K562 (cell line): ENCODE measurements around the gene ADORA1. TPM values are rescaled to one million over a fixed set of nuclear protein-coding genes. Genes with fewer than 3 reads are reported as not detected.

ENCODE experiments used
- ATAC-seq: fragments of 200-7000 bp; cut with Tn5 transposase; 3 replicates; pipeline ENCODE4 v1.9.1; 2020; ENCODE audit warnings: moderate library complexity
- BruUV-seq: library from RNA; stranded (reverse); fragments of 400-500 nt; replicated peaks from 2 replicates; lab custom pipeline; 2021; lab: Mats Ljungman, UMichigan
- CTCF ChIA-PET: fragments of 300-600 bp; formaldehyde crosslinking; extraction: SDS; loops from one replicate; lab custom pipeline; 2021; ENCODE audit warnings: low intra/inter-chr PET ratio; lab: Yijun Ruan, JAX
- POLR2A ChIA-PET: fragments of 300-600, 350-650 bp; sonication (Branson Sonifier 250); formaldehyde crosslinking; extraction: SDS; loops from one replicate; lab custom pipeline; 2021; ENCODE audit warnings: antibody characterized with exemption, inconsistent platforms; lab: Yijun Ruan, JAX
- DNase-seq, 4 experiments: peaks; one replicate each; pipeline versions ENCODE4 v3.0.0 to v3.0.0-alpha.2; 2011 to 2018; ENCODE audit warnings: low spot score in 3 of 4, mixed read lengths in 3 of 4; ENCODE audit errors: extremely low read depth in 1 of 4
- FAIRE-seq: peaks from 2 replicates; lab custom pipeline; 2011; peaks lifted over from hg19 to GRCh38; lab: Jason Lieb, UNC
- H2AFZ ChIP-seq: 2 replicates; pipeline ENCODE4 v1.6.0; 2011; ENCODE audit warnings: low read depth, low read length, control low read depth, inconsistent platforms
- H3K27ac ChIP-seq: fragments of 200-600 bp; 3 replicates; pipeline ENCODE4 v1.8.0; 2011; ENCODE audit warnings: low read depth, mild to moderate bottlenecking, control low read depth, inconsistent platforms, low read length, moderate library complexity, mixed read lengths; ENCODE audit errors: extremely low read depth
- H3K27me3 ChIP-seq, 2 experiments: fragments of 300-600 bp in 1 of 2; 2 replicates in 1 of 2; 3 replicates in 1 of 2; pipeline versions ENCODE4 v1.6.0 to v1.8.0; 2011; ENCODE audit warnings: inconsistent platforms in 2 of 2, low read length in 2 of 2, mild to moderate bottlenecking in 1 of 2, mixed read lengths in 1 of 2, moderate library complexity in 1 of 2; ENCODE audit not compliant: control insufficient read depth in 2 of 2, insufficient read depth in 2 of 2
- H3K36me3 ChIP-seq: fragments of 300-600 bp; 3 replicates; pipeline ENCODE4 v1.8.0; 2011; ENCODE audit warnings: mild to moderate bottlenecking, low read length, inconsistent platforms; ENCODE audit not compliant: control insufficient read depth, insufficient read depth
- H3K4me1 ChIP-seq, 2 experiments: fragments of 200-600 bp in 1 of 2; replicated peaks in 1 of 2; 2 replicates in 1 of 2; 3 replicates in 1 of 2; pipeline versions ENCODE4 v1.5.1 to v1.8.0; 2011; ENCODE audit warnings: inconsistent platforms in 2 of 2, low read length in 2 of 2, mild to moderate bottlenecking in 1 of 2, mixed read lengths in 1 of 2, moderate library complexity in 1 of 2; ENCODE audit not compliant: control insufficient read depth in 2 of 2, insufficient read depth in 2 of 2
- H3K4me2 ChIP-seq: 2 replicates; pipeline ENCODE4 v1.6.1; 2011; ENCODE audit warnings: low read length, control low read depth, inconsistent platforms, mixed read lengths; ENCODE audit not compliant: insufficient read depth
- H3K4me3 ChIP-seq: fragments of 200-600 bp; sonication (generic), shearing (Covaris generic); 2 replicates; pipeline ENCODE4 v1.5.1; 2016; ENCODE audit warnings: control low read depth, inconsistent platforms
- H3K79me2 ChIP-seq: fragments of 200-600 bp; 3 replicates; pipeline ENCODE4 v1.8.0; 2011; ENCODE audit warnings: low read length, inconsistent platforms; ENCODE audit not compliant: control insufficient read depth, insufficient read depth
- H3K9ac ChIP-seq, 2 experiments: 2 replicates each; pipeline versions ENCODE4 v1.6.0 to v1.6.1; 2011; ENCODE audit warnings: low read depth in 2 of 2, low read length in 2 of 2, control low read depth in 1 of 2, inconsistent platforms in 1 of 2, mild to moderate bottlenecking in 1 of 2, mixed read lengths in 1 of 2; ENCODE audit not compliant: insufficient read depth in 1 of 2
- H3K9me1 ChIP-seq: one replicate; pipeline ENCODE4 v1.6.0; 2011; ENCODE audit warnings: inconsistent platforms, mild to moderate bottlenecking, low read length, moderate library complexity; ENCODE audit not compliant: control insufficient read depth, insufficient read depth
- H3K9me3 ChIP-seq: replicated peaks from 2 replicates; pipeline ENCODE4 v1.5.1; 2011; ENCODE audit warnings: low read depth, low read length, inconsistent platforms; ENCODE audit not compliant: control insufficient read depth, insufficient read depth
- H4K20me1 ChIP-seq: replicated peaks from 2 replicates; pipeline ENCODE4 v1.6.1; 2011; ENCODE audit warnings: low read length, inconsistent platforms, mixed read lengths; ENCODE audit not compliant: control insufficient read depth, insufficient read depth
- C11orf30 ChIP-seq: fragments of 450-650 bp; IDR thresholded peaks from 2 replicates; pipeline ENCODE4 v1.6.1; 2016; ENCODE audit warnings: low read depth, mild to moderate bottlenecking
- CBX1 ChIP-seq: sonication (generic); IDR thresholded peaks from 2 replicates; pipeline ENCODE4 v1.6.1; 2016; ENCODE audit warnings: antibody characterized with exemption, low read depth, mild to moderate bottlenecking
- CBX3 ChIP-seq, 2 experiments: IDR thresholded peaks; 1 replicate in 1 of 2; 2 replicates in 1 of 2; pipeline ENCODE4 v1.6.1; 2012; ENCODE audit warnings: inconsistent platforms in 2 of 2, low read length in 2 of 2, borderline replicate concordance in 1 of 2, control low read depth in 1 of 2
- CBX5 ChIP-seq: IDR thresholded peaks from 2 replicates; pipeline ENCODE4 v1.6.1; 2014; ENCODE audit warnings: low read depth, borderline replicate concordance
- CXXC5 ChIP-seq: fragments of 250-450 bp; sonication (Bioruptor Pico); IDR thresholded peaks from 2 replicates; pipeline ENCODE4 v1.8.0; 2022; ENCODE audit warnings: inconsistent platforms, mild to moderate bottlenecking, moderate library complexity
- DPF2 ChIP-seq: fragments of 450-650 bp; IDR thresholded peaks from 2 replicates; pipeline ENCODE4 v1.6.1; 2016
- NFE2 ChIP-seq: IDR thresholded peaks from 2 replicates; pipeline ENCODE4 v1.6.1; 2014; ENCODE audit warnings: antibody characterized with exemption, low read depth
- PATZ1 ChIP-seq: fragments of 250-450 bp; sonication (Bioruptor Pico); IDR thresholded peaks from 2 replicates; pipeline ENCODE4 v1.5.0; 2020; ENCODE audit warnings: mild to moderate bottlenecking, borderline replicate concordance
- RFX1 ChIP-seq: fragments of 450-650 bp; IDR thresholded peaks from 2 replicates; pipeline ENCODE4 v1.6.1; 2016; ENCODE audit warnings: mild to moderate bottlenecking, moderate library complexity
- SIN3A ChIP-seq, 2 experiments: fragments of 150-350 bp in 1 of 2; IDR thresholded peaks; 2 replicates each; pipeline ENCODE4 v1.6.1; 2011 to 2016; ENCODE audit warnings: borderline replicate concordance in 2 of 2, low read depth in 2 of 2, low read length in 2 of 2, mild to moderate bottlenecking in 2 of 2, moderate library complexity in 2 of 2; ENCODE audit not compliant: control insufficient read depth in 1 of 2
- SRSF3 ChIP-seq: fragments of 200-400 bp; formaldehyde crosslinking; IDR thresholded peaks from 2 replicates; pipeline ENCODE4 v1.6.1; 2016; ENCODE audit warnings: mild to moderate bottlenecking, low read length, moderate library complexity; ENCODE audit not compliant: insufficient read depth
- SRSF7 ChIP-seq: fragments of 200-400 bp; formaldehyde crosslinking; optimal IDR thresholded peaks from 2 replicates; pipeline ENCODE3; 2017; ENCODE audit warnings: mild to moderate bottlenecking, low read depth, low read length
- TEAD2 ChIP-seq: fragments of 450-650 bp; IDR thresholded peaks from 2 replicates; pipeline ENCODE4 v1.6.1; 2016; ENCODE audit warnings: missing genetic modification characterization, control low read depth, missing compliant biosample characterization
- TEAD4 ChIP-seq, 2 experiments: sonication (generic) in 1 of 2; formaldehyde crosslinking in 1 of 2; IDR thresholded peaks; 2 replicates each; pipeline versions ENCODE4 v1.6.1 to v1.8.0; 2012 to 2022; ENCODE audit warnings: borderline replicate concordance in 1 of 2, inconsistent platforms in 1 of 2, low read length in 1 of 2, mild to moderate bottlenecking in 1 of 2, missing genetic modification reagents in 1 of 2
- TRIM28 ChIP-seq: fragments of 450-650 bp; IDR thresholded peaks from 2 replicates; pipeline ENCODE4 v1.6.1; 2017
- ZKSCAN8 ChIP-seq: fragments of 200-800 bp; sonication (Bioruptor generic); IDR thresholded peaks from 2 replicates; pipeline ENCODE4 v1.6.1; 2016; ENCODE audit warnings: missing genetic modification characterization, missing compliant biosample characterization
- ZNF253 ChIP-seq: fragments of 250-450 bp; sonication (Bioruptor Pico); conservative IDR thresholded peaks from 2 replicates; pipeline ENCODE4 v1.6.1; 2021; ENCODE audit warnings: mild to moderate bottlenecking
- ZNF282 ChIP-seq: sonication (generic); formaldehyde crosslinking; IDR thresholded peaks from 2 replicates; pipeline ENCODE4 v1.8.1; 2023; ENCODE audit warnings: missing genetic modification reagents
- ZNF316 ChIP-seq: fragments of 450-650 bp; IDR thresholded peaks from 2 replicates; pipeline ENCODE4 v1.6.1; 2016
- WGBS: fragments of 100-300 bp; shearing (Covaris generic); methylation state at CpG from one replicate; pipeline ENCODE4 v1.1.6; 2016; ENCODE audit warnings: low coverage, mixed read lengths; ENCODE audit not compliant: insufficient coverage; ENCODE audit errors: missing lambda C conversion rate; 5-methylcytosine and 5-hydroxymethylcytosine counted together
- in situ Hi-C: fragments of 300-500 bp; cut with MboI; formaldehyde crosslinking; loops from 4 replicates; pipeline ENCODE4 v1.15.0; 2018; ENCODE audit warnings: inconsistent platforms, mixed read lengths
- intact Hi-C: fragments of 100-400 bp; cut with micrococcal nuclease; formaldehyde crosslinking; loops from 2 replicates; pipeline ENCODE4 v1.14.2; 2022
- polyA plus RNA-seq, 8 experiments: library from polyadenylated mRNA; depleted of rRNA in 4 of 8; stranded (reverse) in 5 of 8; unstranded in 3 of 8; fragments of >200 nt; fragmentation: Nextera tagmentation in 2 of 8; fragmentation: Illumina TruSeq in 1 of 8; extraction: Ambion mirVana in 2 of 8; extraction: Trizol in 1 of 8; gene quantifications; 2 replicates each; pipeline versions ENCODE4 v1.2.1 to v1.2.3, GENCODE V29; 2011 to 2014; ENCODE audit warnings: inconsistent platforms in 1 of 8, missing spikeins in 1 of 8
- total RNA-seq, 7 experiments: library from RNA; depleted of rRNA in 6 of 7; stranded (reverse); fragments of >200 nt in 6 of 7; fragmentation: Illumina TruSeq in 2 of 7; extraction: Trizol in 2 of 7; gene quantifications; 2 replicates each; pipeline versions ENCODE4 v1.2.1 to v1.2.3, GENCODE V29; 2011 to 2021; ENCODE audit warnings: low replicate concordance in 1 of 7
- TF ChIP-seq, protein P1 (sequence below): fragments of 250-450 bp; sonication (Bioruptor Pico); IDR thresholded peaks from 2 replicates; pipeline ENCODE4 v1.8.0; 2022; ENCODE audit warnings: moderate library complexity, mild to moderate bottlenecking, inconsistent platforms
- TF ChIP-seq, protein P2 (sequence below): sonication (generic); formaldehyde crosslinking; IDR thresholded peaks from 2 replicates; pipeline ENCODE4 v1.8.0; 2022; ENCODE audit warnings: missing genetic modification reagents, mild to moderate bottlenecking, moderate library complexity, borderline replicate concordance

The ADORA1 gene
- total and polyA plus RNA-seq, 9 of the 15 experiments (the other 6 are each of a cell fraction or from before 2014, with no cell fraction given): not detected

DNA sequence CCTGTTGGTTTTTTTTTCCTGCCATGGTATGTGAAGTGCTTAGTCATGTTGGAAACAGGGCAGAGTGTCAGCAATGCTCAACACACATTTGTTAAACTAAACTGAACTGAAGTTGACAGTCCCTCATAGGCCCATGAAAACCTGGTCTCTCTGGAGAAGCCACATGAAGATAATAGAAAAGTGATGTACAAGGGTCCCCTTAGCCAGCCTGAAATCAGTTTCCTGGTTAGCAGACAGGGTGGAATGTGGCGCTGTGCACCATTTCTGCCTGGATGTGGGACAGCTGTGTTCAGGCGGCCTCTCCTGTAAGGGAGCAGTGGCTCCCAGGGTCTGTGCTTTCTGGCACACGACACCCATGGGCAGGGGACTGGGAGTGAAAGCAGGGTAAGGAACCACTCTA lies 68.8 kb downstream of the ADORA1 start:
- Histone ChIP-seq H3K36me3 (no peaks in the 10 kb centered on the region), H3K9me3 (no peaks in the 10 kb centered on the region), H3K4me1 (no peaks in the 10 kb centered on the region), H3K79me2 (no peaks in the 10 kb centered on the region), H2AFZ (no peak overlapping the region; the same call in 1 of the 2 replicates), H3K27me3 (peaks cover 15 to 30% of the 10 kb centered on the region in 2 experiments; a peak in 4 of 5 replicates), H3K9me1 (no peaks in the 10 kb centered on the region), H3K4me3 (no peak overlapping the region), H4K20me1 (no peaks in the 10 kb centered on the region; the same call in 1 of the 2 replicates), H3K27ac (no peak overlapping the region), H3K4me2 (no peak overlapping the region), H3K9ac (no peak overlapping the region)
- peak; percentile 22 to 70 (median 49) for DNase-seq
- WGBS: 2% methylated on average over 3 of the region's 3 CpGs
- peak; percentile 86 for ATAC-seq
- ChIA-PET POLR2A (interaction anchor here (0.7 to 1.0 kb wide), 5 partner anchors 15 to 484 kb away, joined by 3 to 4 read pairs (median 3); no protein-coding TSS in a partner anchor), CTCF (no interaction called here)
- in situ Hi-C loops: no loop called here
- intact Hi-C loops: no loop called here
- no TSS peak for BruUV-seq
- peak; percentile 42 for FAIRE-seq
- TF ChIP-seq CBX3 (IDR thresholded peaks at IDR 0.05; ENCODE audit: borderline replicate concordance in 1 of 2, low read length in 2 of 2) (0 out of 3 replicates have a peak, but pooled peaks of 1 of the 2 experiments have one; percentile 50), PATZ1 (CRISPR knock-in tag) (no peak), CBX1 (no peak), SRSF3 (no peak), C11orf30 (0 out of 2 replicates have a peak, but pooled peaks have one; percentile 25), ZNF282 (no peak), TRIM28 (0 out of 2 replicates have a peak, but pooled peaks have one; percentile 19), SIN3A (IDR thresholded peaks at IDR 0.05; ENCODE audit: borderline replicate concordance in 2 of 2, control insufficient read depth in 1 of 2, low read depth in 2 of 2, low read length in 2 of 2) (no peak), ZNF316 (peak; percentile 36; the same call in 1 of the 2 replicates), TEAD2 (peak; percentile 78), CBX5 (0 out of 2 replicates have a peak, but pooled peaks have one; percentile 20), CXXC5 (CRISPR knock-in tag) (no peak), DPF2 (no peak), SRSF7 (no peak), ZNF253 (no peak), NFE2 (0 out of 2 replicates have a peak, but pooled peaks have one; percentile 29), ZKSCAN8 (CRISPR knock-in tag) (no peak), RFX1 (no peak), TEAD4 (IDR thresholded peaks at IDR 0.05; ENCODE audit: low read length) (peak; percentile 79), TEAD4 (CRISPR knock-in tag; IDR thresholded peaks at IDR 0.05; ENCODE audit: borderline replicate concordance) (no peak)
- TF ChIP-seq, protein P1, sequence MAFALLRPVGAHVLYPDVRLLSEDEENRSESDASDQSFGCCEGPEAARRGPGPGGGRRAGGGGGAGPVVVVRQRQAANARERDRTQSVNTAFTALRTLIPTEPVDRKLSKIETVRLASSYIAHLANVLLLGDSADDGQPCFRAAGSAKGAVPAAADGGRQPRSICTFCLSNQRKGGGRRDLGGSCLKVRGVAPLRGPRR (CRISPR knock-in tag): no peak
- TF ChIP-seq, protein P2, sequence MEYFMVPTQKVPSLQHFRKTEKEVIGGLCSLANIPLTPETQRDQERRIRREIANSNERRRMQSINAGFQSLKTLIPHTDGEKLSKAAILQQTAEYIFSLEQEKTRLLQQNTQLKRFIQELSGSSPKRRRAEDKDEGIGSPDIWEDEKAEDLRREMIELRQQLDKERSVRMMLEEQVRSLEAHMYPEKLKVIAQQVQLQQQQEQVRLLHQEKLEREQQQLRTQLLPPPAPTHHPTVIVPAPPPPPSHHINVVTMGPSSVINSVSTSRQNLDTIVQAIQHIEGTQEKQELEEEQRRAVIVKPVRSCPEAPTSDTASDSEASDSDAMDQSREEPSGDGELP: 0 out of 2 replicates have a peak, but pooled peaks have one; percentile 27
